Measurements from ENCODE around the gene TMEM132E. TPM values are rescaled to one million over a fixed set of nuclear protein-coding genes. Genes with fewer than 3 reads are reported as not detected.

Gene TMEM132E
- total and polyA plus RNA-seq, 2 experiments from 2014 or later = 0.16 to 0.45 TPM

- TF ChIP-seq, protein P1, sequence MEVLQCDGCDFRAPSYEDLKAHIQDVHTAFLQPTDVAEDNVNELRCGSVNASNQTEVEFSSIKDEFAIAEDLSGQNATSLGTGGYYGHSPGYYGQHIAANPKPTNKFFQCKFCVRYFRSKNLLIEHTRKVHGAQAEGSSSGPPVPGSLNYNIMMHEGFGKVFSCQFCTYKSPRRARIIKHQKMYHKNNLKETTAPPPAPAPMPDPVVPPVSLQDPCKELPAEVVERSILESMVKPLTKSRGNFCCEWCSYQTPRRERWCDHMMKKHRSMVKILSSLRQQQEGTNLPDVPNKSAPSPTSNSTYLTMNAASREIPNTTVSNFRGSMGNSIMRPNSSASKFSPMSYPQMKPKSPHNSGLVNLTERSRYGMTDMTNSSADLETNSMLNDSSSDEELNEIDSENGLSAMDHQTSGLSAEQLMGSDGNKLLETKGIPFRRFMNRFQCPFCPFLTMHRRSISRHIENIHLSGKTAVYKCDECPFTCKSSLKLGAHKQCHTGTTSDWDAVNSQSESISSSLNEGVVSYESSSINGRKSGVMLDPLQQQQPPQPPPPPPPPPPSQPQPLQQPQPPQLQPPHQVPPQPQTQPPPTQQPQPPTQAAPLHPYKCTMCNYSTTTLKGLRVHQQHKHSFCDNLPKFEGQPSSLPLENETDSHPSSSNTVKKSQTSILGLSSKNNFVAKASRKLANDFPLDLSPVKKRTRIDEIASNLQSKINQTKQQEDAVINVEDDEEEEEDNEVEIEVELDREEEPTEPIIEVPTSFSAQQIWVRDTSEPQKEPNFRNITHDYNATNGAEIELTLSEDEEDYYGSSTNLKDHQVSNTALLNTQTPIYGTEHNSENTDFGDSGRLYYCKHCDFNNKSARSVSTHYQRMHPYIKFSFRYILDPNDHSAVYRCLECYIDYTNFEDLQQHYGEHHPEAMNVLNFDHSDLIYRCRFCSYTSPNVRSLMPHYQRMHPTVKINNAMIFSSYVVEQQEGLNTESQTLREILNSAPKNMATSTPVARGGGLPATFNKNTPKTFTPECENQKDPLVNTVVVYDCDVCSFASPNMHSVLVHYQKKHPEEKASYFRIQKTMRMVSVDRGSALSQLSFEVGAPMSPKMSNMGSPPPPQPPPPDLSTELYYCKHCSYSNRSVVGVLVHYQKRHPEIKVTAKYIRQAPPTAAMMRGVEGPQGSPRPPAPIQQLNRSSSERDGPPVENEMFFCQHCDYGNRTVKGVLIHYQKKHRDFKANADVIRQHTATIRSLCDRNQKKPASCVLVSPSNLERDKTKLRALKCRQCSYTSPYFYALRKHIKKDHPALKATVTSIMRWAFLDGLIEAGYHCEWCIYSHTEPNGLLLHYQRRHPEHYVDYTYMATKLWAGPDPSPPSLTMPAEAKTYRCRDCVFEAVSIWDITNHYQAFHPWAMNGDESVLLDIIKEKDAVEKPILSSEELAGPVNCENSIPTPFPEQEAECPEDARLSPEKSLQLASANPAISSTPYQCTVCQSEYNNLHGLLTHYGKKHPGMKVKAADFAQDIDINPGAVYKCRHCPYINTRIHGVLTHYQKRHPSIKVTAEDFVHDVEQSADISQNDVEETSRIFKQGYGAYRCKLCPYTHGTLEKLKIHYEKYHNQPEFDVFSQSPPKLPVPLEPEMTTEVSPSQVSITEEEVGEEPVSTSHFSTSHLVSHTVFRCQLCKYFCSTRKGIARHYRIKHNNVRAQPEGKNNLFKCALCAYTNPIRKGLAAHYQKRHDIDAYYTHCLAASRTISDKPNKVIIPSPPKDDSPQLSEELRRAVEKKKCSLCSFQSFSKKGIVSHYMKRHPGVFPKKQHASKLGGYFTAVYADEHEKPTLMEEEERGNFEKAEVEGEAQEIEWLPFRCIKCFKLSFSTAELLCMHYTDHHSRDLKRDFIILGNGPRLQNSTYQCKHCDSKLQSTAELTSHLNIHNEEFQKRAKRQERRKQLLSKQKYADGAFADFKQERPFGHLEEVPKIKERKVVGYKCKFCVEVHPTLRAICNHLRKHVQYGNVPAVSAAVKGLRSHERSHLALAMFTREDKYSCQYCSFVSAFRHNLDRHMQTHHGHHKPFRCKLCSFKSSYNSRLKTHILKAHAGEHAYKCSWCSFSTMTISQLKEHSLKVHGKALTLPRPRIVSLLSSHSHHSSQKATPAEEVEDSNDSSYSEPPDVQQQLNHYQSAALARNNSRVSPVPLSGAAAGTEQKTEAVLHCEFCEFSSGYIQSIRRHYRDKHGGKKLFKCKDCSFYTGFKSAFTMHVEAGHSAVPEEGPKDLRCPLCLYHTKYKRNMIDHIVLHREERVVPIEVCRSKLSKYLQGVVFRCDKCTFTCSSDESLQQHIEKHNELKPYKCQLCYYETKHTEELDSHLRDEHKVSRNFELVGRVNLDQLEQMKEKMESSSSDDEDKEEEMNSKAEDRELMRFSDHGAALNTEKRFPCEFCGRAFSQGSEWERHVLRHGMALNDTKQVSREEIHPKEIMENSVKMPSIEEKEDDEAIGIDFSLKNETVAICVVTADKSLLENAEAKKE (CRISPR knock-in tag; IDR thresholded peaks at IDR 0.05) = no peak
- TF ChIP-seq ZNF114 (CRISPR knock-in tag; IDR thresholded peaks at IDR 0.05) (no peak), ZNF331 (CRISPR knock-in tag; IDR thresholded peaks at IDR 0.05; ENCODE audit: low read depth) (no peak), NANOG (IDR thresholded peaks at IDR 0.05; ENCODE audit: borderline replicate concordance) (no peak), EZH2phosphoT487 (IDR thresholded peaks at IDR 0.05; ENCODE audit: unreplicated experiment) (no peak)
- TF ChIP-seq, protein P2, sequence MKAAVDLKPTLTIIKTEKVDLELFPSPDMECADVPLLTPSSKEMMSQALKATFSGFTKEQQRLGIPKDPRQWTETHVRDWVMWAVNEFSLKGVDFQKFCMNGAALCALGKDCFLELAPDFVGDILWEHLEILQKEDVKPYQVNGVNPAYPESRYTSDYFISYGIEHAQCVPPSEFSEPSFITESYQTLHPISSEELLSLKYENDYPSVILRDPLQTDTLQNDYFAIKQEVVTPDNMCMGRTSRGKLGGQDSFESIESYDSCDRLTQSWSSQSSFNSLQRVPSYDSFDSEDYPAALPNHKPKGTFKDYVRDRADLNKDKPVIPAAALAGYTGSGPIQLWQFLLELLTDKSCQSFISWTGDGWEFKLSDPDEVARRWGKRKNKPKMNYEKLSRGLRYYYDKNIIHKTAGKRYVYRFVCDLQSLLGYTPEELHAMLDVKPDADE (IDR thresholded peaks at IDR 0.05) = no peak
Observed at GRCh38 chr17:34658811-34659560, 79.6 kb downstream of the TMEM132E start (continued).

GRCh38 chr17:34663714-34664113, 84.3 kb downstream of the TMEM132E start:
- Histone ChIP-seq H3K27me3 (ENCODE audit: insufficient read depth) (no peaks in the 10 kb centered on the region), H3F3A (replicated peaks; ENCODE audit: low read depth) (no peaks in the 10 kb centered on the region), H3K4me2 (no peak overlapping the region), H4K20me1 (replicated peaks; ENCODE audit: insufficient read depth) (no peaks in the 10 kb centered on the region), H3K27ac (ENCODE audit: low read depth) (no peak overlapping the region), H3K79me2 (replicated peaks; ENCODE audit: insufficient read depth) (no peaks in the 10 kb centered on the region), H3K4me1 (ENCODE audit: insufficient read depth) (peaks cover 11% of the 10 kb centered on the region), H3K36me3 (ENCODE audit: insufficient read depth) (no peaks in the 10 kb centered on the region), H3K4me3 (no peak overlapping the region), H2AFZ (no peak overlapping the region), H3K9me2 (ENCODE audit: insufficient read depth) (no peaks in the 10 kb centered on the region)
- Mint-ChIP-seq H3K27me3 (ENCODE audit: insufficient read depth, low read depth, poor library complexity) (peaks cover 9% of the 10 kb centered on the region), H3K27ac (no peak overlapping the region), H3K36me3 (ENCODE audit: low read depth) (no peaks in the 10 kb centered on the region), H3K9me3 (no peaks in the 10 kb centered on the region), H3K4me1 (peaks cover 19% of the 10 kb centered on the region), H3K4me3 (no peak overlapping the region)
- TF ChIP-seq ZNF114 (CRISPR knock-in tag; IDR thresholded peaks at IDR 0.05) = no peak
- ATAC-seq (no peak), DNase-seq (ENCODE audit: low spot score) (no peak)
